Glutamatergic neuron (in vitro differentiated cells): ENCODE results near the gene WBP2. TPM values are rescaled to one million over a fixed set of nuclear protein-coding genes. Genes with fewer than 3 reads are reported as not detected.
A peak's percentile ranks its signal among the peaks of the same experiment; 100 is the strongest.

Experiments used
- DNase-seq: peaks from one replicate; pipeline ENCODE4 v3.0.0; 2022
- H3K27ac Mint-ChIP-seq: one replicate; pipeline ENCODE4 v1.8.0; 2020; ENCODE audit warnings: mild to moderate bottlenecking, mixed read lengths, inconsistent platforms; ENCODE audit not compliant: unreplicated experiment
- H3K27me3 Mint-ChIP-seq: one replicate; pipeline ENCODE4 v1.8.0; 2020; ENCODE audit warnings: mild to moderate bottlenecking, moderate library complexity, mixed read lengths, inconsistent platforms; ENCODE audit not compliant: unreplicated experiment
- H3K36me3 Mint-ChIP-seq: one replicate; pipeline ENCODE4 v1.8.0; 2020; ENCODE audit warnings: mild to moderate bottlenecking, mixed read lengths, inconsistent platforms; ENCODE audit not compliant: unreplicated experiment
- H3K4me1 Mint-ChIP-seq: one replicate; pipeline ENCODE4 v1.8.0; 2020; ENCODE audit warnings: mild to moderate bottlenecking, low read depth, mixed read lengths, inconsistent platforms; ENCODE audit not compliant: unreplicated experiment
- H3K4me3 Mint-ChIP-seq: one replicate; pipeline ENCODE4 v1.8.0; 2020; ENCODE audit warnings: mild to moderate bottlenecking, mixed read lengths, inconsistent platforms; ENCODE audit not compliant: unreplicated experiment
- H3K9me3 Mint-ChIP-seq: one replicate; pipeline ENCODE4 v1.8.0; 2020; ENCODE audit warnings: mild to moderate bottlenecking, moderate library complexity, mixed read lengths, inconsistent platforms; ENCODE audit not compliant: unreplicated experiment
- CTCF ChIP-seq: fragments of 200-600 bp; sonication (generic); IDR thresholded peaks from one replicate; pipeline ENCODE4 v1.5.0; 2021; ENCODE audit not compliant: partially characterized antibody, unreplicated experiment
- total RNA-seq: library from RNA; stranded (reverse); fragmentation: NEBNext Ultra II Directional; extraction: Animal tissue kit (Norgen Biotek cat#: 25700); gene quantifications from one replicate; pipeline ENCODE4 v1.2.1, GENCODE V29; 2021; ENCODE audit not compliant: unreplicated experiment

Gene WBP2
- total RNA-seq, 1 donor from 2014 or later = 111 TPM

- peak overlapping the region; percentile 94 for H3K27ac Mint-ChIP-seq
- DNase-seq = no peak
- no peak for TF ChIP-seq CTCF
- H3K27me3 Mint-ChIP-seq = no peaks in the 10 kb centered on the region
- H3K9me3 Mint-ChIP-seq = no peaks in the 10 kb centered on the region
- H3K4me1 Mint-ChIP-seq = peaks cover 21% of the 10 kb centered on the region
- no peaks in the 10 kb centered on the region for H3K36me3 Mint-ChIP-seq
- peak overlapping the region; percentile 68 for H3K4me3 Mint-ChIP-seq
Observed at GRCh38 chr17:75808549-75808904, 46.6 kb downstream of the WBP2 start.

GRCh38 chr17:75807861-75808260 is 47.3 kb downstream of the WBP2 start:
- no peak for DNase-seq
- Mint-ChIP-seq H3K27me3 (no peaks in the 10 kb centered on the region), H3K4me3 (no peak overlapping the region), H3K9me3 (no peaks in the 10 kb centered on the region), H3K27ac (peak overlapping the region; percentile 94), H3K4me1 (peaks cover 21% of the 10 kb centered on the region), H3K36me3 (no peaks in the 10 kb centered on the region)
- TF ChIP-seq CTCF = no peak

- H3K4me1 Mint-ChIP-seq = peaks cover 18% of the 10 kb centered on the region
- H3K27ac Mint-ChIP-seq = peak overlapping the region; percentile 48
- no peaks in the 10 kb centered on the region for H3K36me3 Mint-ChIP-seq
- H3K27me3 Mint-ChIP-seq = no peaks in the 10 kb centered on the region
- H3K9me3 Mint-ChIP-seq = no peaks in the 10 kb centered on the region
- TF ChIP-seq CTCF = no peak
- no peak for DNase-seq
- H3K4me3 Mint-ChIP-seq = no peak overlapping the region
Observed at GRCh38 chr17:75806822-75807500, 48.2 kb downstream of the WBP2 start.

- no peak for DNase-seq
- Mint-ChIP-seq H3K27me3 (no peaks in the 10 kb centered on the region), H3K4me3 (no peak overlapping the region), H3K9me3 (no peaks in the 10 kb centered on the region), H3K4me1 (peaks cover 12% of the 10 kb centered on the region), H3K36me3 (peaks cover 4% of the 10 kb centered on the region), H3K27ac (no peak overlapping the region)
- no peak for TF ChIP-seq CTCF
Observed at GRCh38 chr17:75803883-75804282, 51.3 kb downstream of the WBP2 start.

GRCh38 chr17:75799402-75799801 is 55.7 kb downstream of the WBP2 start:
- Mint-ChIP-seq H3K4me3 (no peak overlapping the region), H3K4me1 (peaks cover 2% of the 10 kb centered on the region), H3K27me3 (no peaks in the 10 kb centered on the region), H3K27ac (peak overlapping the region; percentile 6), H3K36me3 (peaks cover 4% of the 10 kb centered on the region), H3K9me3 (no peaks in the 10 kb centered on the region)
- no peak for DNase-seq
- no peak for TF ChIP-seq CTCF
